ENCODE data around the gene ATP10A. TPM values are rescaled to one million over a fixed set of nuclear protein-coding genes. Genes with fewer than 3 reads are reported as not detected.

ATP10A gene
- total RNA-seq, 1 donor from 2014 or later, result 7.6 TPM

- no peaks in the 10 kb centered on the region for H3K27me3 ChIP-seq (ENCODE audit: control insufficient read depth, insufficient read depth, low read length)
These were observed 77.5 kb downstream of the ATP10A start for GRCh38 chr15:25785641-25786025.

DNA sequence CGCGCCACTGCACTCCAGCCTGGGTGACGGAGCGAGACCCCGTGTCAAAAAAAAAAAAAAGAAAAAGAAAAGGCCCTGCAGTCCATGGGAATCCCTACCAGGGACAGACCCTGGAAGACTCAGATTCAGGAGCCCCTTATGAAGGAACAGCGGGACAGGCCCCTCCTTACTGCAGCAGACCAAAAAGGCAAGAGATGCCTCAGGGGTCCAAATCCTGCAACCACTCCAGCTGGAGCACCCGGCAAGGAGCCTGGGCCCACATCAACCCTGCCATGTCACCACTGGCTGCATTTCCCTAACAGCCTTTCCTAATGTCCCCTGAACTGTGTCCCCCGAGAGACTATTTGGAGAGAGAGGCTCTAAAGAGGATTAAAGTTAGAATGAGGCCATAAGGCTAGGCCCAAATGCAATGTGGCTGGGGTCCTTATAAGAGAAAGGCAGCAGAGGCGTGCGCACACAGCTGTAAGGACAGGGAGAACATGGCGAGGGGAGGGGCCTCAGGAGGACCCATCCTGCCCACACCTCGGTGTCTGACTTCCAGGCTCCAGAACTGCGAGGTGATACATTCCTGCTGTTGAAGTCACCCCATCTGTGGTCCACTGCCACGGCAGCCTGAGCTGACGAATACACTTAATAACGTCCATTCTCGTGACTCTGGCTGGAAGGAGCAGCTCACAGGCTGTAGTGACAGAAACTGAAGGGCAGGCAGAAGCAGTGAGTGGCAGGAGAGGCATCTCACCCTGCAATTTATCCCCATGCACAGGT is 78.1 kb downstream of the ATP10A start:
- H3K27me3 ChIP-seq (ENCODE audit: control insufficient read depth, insufficient read depth, low read length), result no peaks in the 10 kb centered on the region
- H3K4me3 ChIP-seq (ENCODE audit: low read depth, low read length), result no peak overlapping the region
- no peaks in the 10 kb centered on the region for H3K36me3 ChIP-seq (ENCODE audit: control insufficient read depth, insufficient read depth, low read length)
- DNase-seq (ENCODE audit: low read depth), result no peak
- TF ChIP-seq CTCF (IDR thresholded peaks at IDR 0.05; ENCODE audit: insufficient read depth, low read length, poor library complexity, severe bottlenecking), result no peak

More at GRCh38 chr15:25785641-25786025, 77.5 kb downstream of the ATP10A start:
- Histone ChIP-seq H3K4me3 (ENCODE audit: low read depth, low read length) (no peak overlapping the region), H3K36me3 (ENCODE audit: control insufficient read depth, insufficient read depth, low read length) (no peaks in the 10 kb centered on the region)
- no peak for TF ChIP-seq CTCF (IDR thresholded peaks at IDR 0.05; ENCODE audit: insufficient read depth, low read length, poor library complexity, severe bottlenecking)
- no peak for DNase-seq (ENCODE audit: low read depth)

DNA sequence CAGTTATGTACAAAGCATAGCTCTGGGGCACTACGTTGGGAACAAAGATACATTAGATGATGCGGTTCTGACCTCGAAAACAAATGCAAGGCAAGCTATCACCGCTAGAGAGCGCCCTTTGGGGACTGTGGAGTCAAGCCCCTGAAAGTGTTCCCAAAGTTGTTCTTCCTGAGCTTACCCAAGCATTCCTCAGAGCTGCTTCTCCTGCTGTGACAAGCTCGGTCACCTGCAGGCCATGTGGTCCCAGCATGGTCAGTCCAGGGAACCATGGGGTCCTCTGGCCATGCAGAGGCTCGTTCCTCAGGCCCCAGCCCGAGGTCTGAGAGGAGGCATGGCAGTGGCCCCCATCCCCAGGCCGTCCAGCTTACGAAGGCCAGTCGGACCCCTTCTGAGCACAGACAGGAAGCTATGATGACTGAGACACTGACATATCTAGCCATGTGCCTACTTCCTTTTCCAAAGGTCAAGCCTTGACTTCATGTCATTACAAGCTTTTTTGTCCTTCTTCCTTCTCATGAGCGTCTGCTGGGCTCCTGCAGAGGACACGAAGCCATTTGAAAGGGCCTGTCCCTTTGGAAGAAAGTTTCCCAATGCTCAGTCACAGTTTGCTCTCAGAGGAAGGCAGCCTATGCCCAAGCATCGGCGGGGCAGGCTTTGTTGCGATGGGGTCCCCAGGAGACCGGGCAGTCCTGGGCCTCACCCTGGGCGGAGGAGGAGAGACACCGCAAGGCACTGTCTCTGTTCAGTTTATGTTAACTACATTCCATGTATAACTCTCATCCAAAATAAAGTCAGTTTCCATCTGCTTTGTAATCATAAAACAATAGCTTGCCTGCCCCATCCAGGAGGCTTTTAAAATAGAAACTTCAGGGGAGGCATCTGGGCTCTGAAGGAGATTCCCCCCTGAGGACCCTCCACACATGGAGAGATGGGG is 79.3 kb downstream of the ATP10A start:
- no peak for DNase-seq (ENCODE audit: low read depth)
- no peaks in the 10 kb centered on the region for H3K27me3 ChIP-seq (ENCODE audit: control insufficient read depth, insufficient read depth, low read length)
- H3K4me3 ChIP-seq (ENCODE audit: low read depth, low read length), result no peak overlapping the region
- no peaks in the 10 kb centered on the region for H3K36me3 ChIP-seq (ENCODE audit: control insufficient read depth, insufficient read depth, low read length)
- peak; percentile 41 for TF ChIP-seq CTCF (IDR thresholded peaks at IDR 0.05; ENCODE audit: insufficient read depth, low read length, poor library complexity, severe bottlenecking)

- no peak for TF ChIP-seq CTCF (IDR thresholded peaks at IDR 0.05; ENCODE audit: insufficient read depth, low read length, poor library complexity, severe bottlenecking)
- no peak for DNase-seq (ENCODE audit: low read depth)
- Histone ChIP-seq H3K27me3 (ENCODE audit: control insufficient read depth, insufficient read depth, low read length) (no peaks in the 10 kb centered on the region), H3K4me3 (ENCODE audit: low read depth, low read length) (no peak overlapping the region), H3K36me3 (ENCODE audit: control insufficient read depth, insufficient read depth, low read length) (no peaks in the 10 kb centered on the region)
These were observed 80.0 kb downstream of the ATP10A start for GRCh38 chr15:25783134-25783533.

DNA sequence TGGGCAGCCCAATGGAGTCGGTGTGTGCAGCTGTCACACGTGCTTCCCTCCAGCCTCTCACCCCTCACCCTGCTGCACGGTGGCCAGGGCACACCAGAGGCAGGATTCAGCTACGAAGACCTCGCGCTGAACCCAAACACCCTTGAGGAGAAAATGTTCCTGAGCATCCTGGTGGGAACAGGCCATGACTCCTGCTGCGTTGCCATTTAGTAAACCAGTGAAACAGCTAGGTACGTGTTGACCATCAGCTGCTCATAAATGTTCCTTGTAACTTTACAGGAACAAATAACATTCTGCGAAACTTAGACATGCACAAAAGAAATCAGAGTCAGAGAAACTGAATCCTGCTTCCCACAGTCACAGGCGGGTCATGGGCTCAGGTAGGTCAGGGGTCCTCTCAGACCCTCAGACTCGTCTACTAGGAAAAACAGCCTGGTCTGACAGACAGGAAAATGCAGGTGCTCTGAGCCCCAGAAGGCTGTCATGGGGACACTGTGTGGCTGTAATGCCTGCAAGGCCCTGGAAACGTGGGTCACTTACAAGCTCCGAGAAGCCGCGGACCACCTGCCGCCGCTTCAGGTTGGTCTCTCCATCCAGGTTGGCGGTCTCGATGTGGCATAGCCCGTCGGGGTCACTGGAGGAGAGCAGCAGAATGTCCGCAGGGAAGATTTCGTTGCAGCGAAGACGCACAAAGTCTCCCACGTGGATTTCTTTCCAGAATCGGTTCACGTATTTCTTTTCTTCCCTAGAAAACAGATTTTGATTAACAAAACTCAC is 82.5 kb downstream of the ATP10A start:
- H3K4me3 ChIP-seq (ENCODE audit: low read depth, low read length), result no peak overlapping the region
- no peak for DNase-seq (ENCODE audit: low read depth)
- no peaks in the 10 kb centered on the region for H3K27me3 ChIP-seq (ENCODE audit: control insufficient read depth, insufficient read depth, low read length)
- TF ChIP-seq CTCF (IDR thresholded peaks at IDR 0.05; ENCODE audit: insufficient read depth, low read length, poor library complexity, severe bottlenecking), result no peak
- H3K36me3 ChIP-seq (ENCODE audit: control insufficient read depth, insufficient read depth, low read length), result no peaks in the 10 kb centered on the region

Data from kidney epithelial cell (primary cell).